Activated CD4-positive, alpha-beta memory T cell treated with anti-CD3 and anti-CD28 coated beads for 36 hours (primary cell): ENCODE data around the gene CLEC1B. TPM values are rescaled to one million over a fixed set of nuclear protein-coding genes. Genes with fewer than 3 reads are reported as not detected.
"Not testable (repeated sequence)": the region's sequence is repeated elsewhere in the genome, so short reads cannot be mapped to it uniquely, and the experiment has no call there.

ENCODE experiments used
- CTCF ChIA-PET: fragments of 350-600 bp; sonication (Branson Sonifier 250); formaldehyde crosslinking; loops from one replicate; lab custom pipeline; 2021; ENCODE audit warnings: antibody characterized with exemption, inconsistent platforms; lab: Charles Lee
- POLR2A ChIA-PET: fragments of 350-600 bp; sonication (Branson Sonifier 250); formaldehyde crosslinking; loops from one replicate; lab custom pipeline; 2021; ENCODE audit warnings: antibody characterized with exemption; lab: Charles Lee
- DNase-seq: peaks from one replicate; pipeline ENCODE4 v3.0.0-alpha.2; 2020
- H3K27ac Mint-ChIP-seq: one replicate; pipeline ENCODE4 v1.8.0; 2021; ENCODE audit warnings: mixed read lengths
- H3K27me3 Mint-ChIP-seq: one replicate; pipeline ENCODE4 v1.8.0; 2021; ENCODE audit warnings: mixed read lengths
- H3K36me3 Mint-ChIP-seq: one replicate; pipeline ENCODE4 v1.8.0; 2021; ENCODE audit warnings: mixed read lengths
- H3K4me1 Mint-ChIP-seq: one replicate; pipeline ENCODE4 v1.8.0; 2021; ENCODE audit warnings: low read depth, mixed read lengths
- H3K4me3 Mint-ChIP-seq: one replicate; pipeline ENCODE4 v1.8.0; 2021; ENCODE audit warnings: mild to moderate bottlenecking, mixed read lengths
- H3K9me3 Mint-ChIP-seq: one replicate; pipeline ENCODE4 v1.8.0; 2021; ENCODE audit warnings: mixed read lengths
- intact Hi-C: fragments of 100-400 bp; cut with micrococcal nuclease; formaldehyde crosslinking; loops from one replicate; pipeline ENCODE4 v1.15.1; 2023
- total RNA-seq, 2 experiments: library from RNA; stranded (reverse); gene quantifications; one replicate each; pipeline ENCODE4 v1.2.3, GENCODE V29; 2021

Gene CLEC1B
- total RNA-seq, 2 experiments from 2014 or later = not detected

GRCh38 chr12:10018386-10018785 is 19.5 kb upstream of the CLEC1B start:
- Mint-ChIP-seq H3K9me3 (no peaks in the 10 kb centered on the region), H3K27ac (no peak overlapping the region), H3K27me3 (peaks cover 7% of the 10 kb centered on the region), H3K4me1 (no peaks in the 10 kb centered on the region), H3K4me3 (no peak overlapping the region), H3K36me3 (no peaks in the 10 kb centered on the region)
- CTCF ChIA-PET = interaction anchor here (0.9 to 1.1 kb wide), 2 partner anchors 8 to 121 kb away, joined by 3 to 4 read pairs; partner anchors contain the start of gene CLEC12B
- intact Hi-C loops = no loop called here
- DNase-seq = no peak
- POLR2A ChIA-PET = no interaction called here

- H3K27me3 Mint-ChIP-seq = peaks cover 7% of the 10 kb centered on the region
- no peak for DNase-seq
- no peak overlapping the region for H3K4me3 Mint-ChIP-seq
- CTCF ChIA-PET = interaction anchor here (0.7 kb wide), 1 partner anchor 114 kb away, joined by 3 read pairs; no protein-coding TSS in a partner anchor
- no peaks in the 10 kb centered on the region for H3K4me1 Mint-ChIP-seq
- intact Hi-C loops = no loop called here
- POLR2A ChIA-PET = interaction anchor here (0.7 kb wide), 1 partner anchor 150 kb away, joined by 5 read pairs; no protein-coding TSS in a partner anchor
- no peaks in the 10 kb centered on the region for H3K9me3 Mint-ChIP-seq
- H3K36me3 Mint-ChIP-seq = no peaks in the 10 kb centered on the region
- no peak overlapping the region for H3K27ac Mint-ChIP-seq
These were observed 18.0 kb upstream of the CLEC1B start for GRCh38 chr12:10016881-10017280.

DNA sequence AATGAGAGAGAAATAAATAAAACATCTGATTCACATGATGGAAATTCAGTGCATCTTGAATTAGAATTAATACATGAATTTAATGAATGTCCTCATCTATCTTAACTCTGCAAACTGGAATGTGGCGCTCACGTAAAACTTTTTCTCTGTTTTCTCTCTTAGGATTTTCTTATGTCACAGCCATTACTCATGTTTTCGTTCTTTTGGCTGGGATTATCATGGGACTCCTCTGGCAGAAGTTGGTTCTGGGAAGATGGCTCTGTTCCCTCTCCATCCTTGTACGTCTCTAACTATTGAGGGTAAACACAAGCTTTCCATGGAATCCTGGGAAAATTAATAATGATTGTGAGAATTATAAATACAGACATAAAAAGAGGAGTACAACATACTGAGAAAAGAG is 16.5 kb upstream of the CLEC1B start:
- no peak overlapping the region for H3K27ac Mint-ChIP-seq
- intact Hi-C loops = no loop called here
- ChIA-PET POLR2A (no interaction called here), CTCF (no interaction called here)
- H3K4me3 Mint-ChIP-seq = no peak overlapping the region
- DNase-seq = no peak
- no peaks in the 10 kb centered on the region for H3K9me3 Mint-ChIP-seq
- H3K27me3 Mint-ChIP-seq = peaks cover 12% of the 10 kb centered on the region
- no peaks in the 10 kb centered on the region for H3K36me3 Mint-ChIP-seq
- H3K4me1 Mint-ChIP-seq = no peaks in the 10 kb centered on the region

GRCh38 chr12:10012630-10013330 is 13.9 kb upstream of the CLEC1B start:
- H3K36me3 Mint-ChIP-seq = no peaks in the 10 kb centered on the region
- H3K4me1 Mint-ChIP-seq = no peaks in the 10 kb centered on the region
- intact Hi-C loops = loop anchor here (5.0 kb wide), 1 partner anchor 70 kb away; no protein-coding TSS in a partner anchor
- H3K4me3 Mint-ChIP-seq = no peak overlapping the region
- ChIA-PET CTCF (interaction anchor here (1.3 kb wide), 1 partner anchor 127 kb away, joined by 6 read pairs; no protein-coding TSS in a partner anchor), POLR2A (no interaction called here)
- H3K27ac Mint-ChIP-seq = no peak overlapping the region
- no peaks in the 10 kb centered on the region for H3K9me3 Mint-ChIP-seq
- no peak for DNase-seq
- peaks cover 14% of the 10 kb centered on the region for H3K27me3 Mint-ChIP-seq

DNA sequence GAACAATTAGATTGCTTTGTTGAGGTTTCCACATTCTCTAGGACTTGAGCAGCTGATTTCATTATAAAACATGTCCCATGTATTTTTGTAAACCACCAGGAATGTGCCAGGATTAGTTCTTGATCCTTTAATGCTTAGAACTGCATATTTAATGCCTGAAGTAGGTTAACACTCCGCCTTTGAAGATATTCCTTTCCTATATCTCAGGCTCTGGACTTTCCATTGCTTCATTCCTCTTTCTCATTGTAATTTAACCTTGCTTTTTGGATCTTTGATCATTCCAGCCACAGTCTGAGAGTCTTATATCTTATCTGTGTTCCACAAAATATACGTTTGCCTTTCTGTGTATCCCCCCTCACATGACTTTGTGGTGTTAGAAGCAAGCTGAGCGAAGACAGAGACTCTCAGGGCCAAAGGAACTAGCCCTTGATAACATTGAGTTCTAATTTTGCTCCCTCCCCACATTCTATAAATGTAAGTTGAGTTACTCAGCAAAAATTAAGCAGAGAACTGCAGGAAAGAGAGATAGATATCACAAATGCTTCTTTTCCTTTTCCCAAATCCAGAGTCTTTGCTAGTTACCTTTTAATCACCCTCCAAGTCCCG is 2.4 kb upstream of the CLEC1B start:
- ChIA-PET CTCF (interaction anchor here (1.1 to 1.6 kb wide), 2 partner anchors 8 to 187 kb away, joined by 3 to 4 read pairs; no protein-coding TSS in a partner anchor), POLR2A (no interaction called here)
- peaks cover 6% of the 10 kb centered on the region for H3K27me3 Mint-ChIP-seq
- no peak overlapping the region for H3K27ac Mint-ChIP-seq
- H3K36me3 Mint-ChIP-seq = no peaks in the 10 kb centered on the region
- DNase-seq = no peak
- H3K4me3 Mint-ChIP-seq = no peak overlapping the region
- H3K4me1 Mint-ChIP-seq = no peaks in the 10 kb centered on the region
- H3K9me3 Mint-ChIP-seq = no peaks in the 10 kb centered on the region
- intact Hi-C loops = loop anchor here (10.0 kb wide), 1 partner anchor 186 kb away; no protein-coding TSS in a partner anchor

DNA sequence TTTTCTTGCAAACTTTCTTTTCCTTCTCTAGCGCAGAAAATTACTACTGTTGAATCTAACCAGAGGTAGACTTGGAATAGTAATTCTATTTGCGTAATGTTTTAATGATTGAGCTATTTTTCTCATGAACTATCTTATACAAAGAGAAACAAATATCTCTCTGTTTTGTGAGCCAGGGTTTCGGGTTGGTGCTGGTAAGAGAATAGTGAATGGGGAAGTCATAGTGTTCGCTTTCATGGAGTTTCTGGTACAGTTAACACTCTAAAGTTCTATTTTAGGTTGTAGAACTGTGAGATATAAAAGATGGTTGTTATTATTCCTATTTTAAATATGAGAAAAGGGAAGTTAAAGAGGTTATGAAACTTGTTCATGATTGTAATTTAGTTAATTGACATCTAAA is 6.6 kb downstream of the CLEC1B start:
- Mint-ChIP-seq H3K9me3 (no peaks in the 10 kb centered on the region), H3K27ac (no peak overlapping the region), H3K4me3 (no peak overlapping the region), H3K27me3 (peaks cover 10% of the 10 kb centered on the region), H3K36me3 (no peaks in the 10 kb centered on the region), H3K4me1 (no peaks in the 10 kb centered on the region)
- POLR2A ChIA-PET = no interaction called here
- intact Hi-C loops = no loop called here
- CTCF ChIA-PET = no interaction called here
- DNase-seq = no peak

DNA sequence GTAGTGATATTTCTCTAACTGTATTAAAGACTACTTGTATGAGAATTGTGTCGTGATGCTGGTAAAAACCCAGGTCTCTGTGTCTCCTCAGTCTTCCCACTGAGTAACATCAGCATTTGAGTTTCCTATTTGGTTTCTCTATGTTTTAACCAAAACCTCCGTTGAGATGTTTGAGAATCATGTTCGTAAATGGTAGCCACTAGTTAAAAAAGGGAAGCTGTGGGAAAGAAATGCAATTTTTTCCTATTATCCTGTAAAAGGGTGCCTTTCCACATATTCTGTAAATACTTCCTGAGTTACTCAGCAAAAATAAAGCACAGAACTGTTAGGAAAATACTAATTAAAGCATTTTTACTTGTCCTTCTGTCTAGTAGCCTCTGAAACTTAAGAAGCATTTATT is 7.0 kb downstream of the CLEC1B start:
- peaks cover 10% of the 10 kb centered on the region for H3K27me3 Mint-ChIP-seq
- no peak overlapping the region for H3K4me3 Mint-ChIP-seq
- CTCF ChIA-PET = no interaction called here
- H3K4me1 Mint-ChIP-seq = no peaks in the 10 kb centered on the region
- no peak for DNase-seq
- H3K36me3 Mint-ChIP-seq = no peaks in the 10 kb centered on the region
- POLR2A ChIA-PET = no interaction called here
- intact Hi-C loops = no loop called here
- H3K9me3 Mint-ChIP-seq = no peaks in the 10 kb centered on the region
- H3K27ac Mint-ChIP-seq = no peak overlapping the region

- H3K9me3 Mint-ChIP-seq = no peaks in the 10 kb centered on the region
- H3K27me3 Mint-ChIP-seq = peaks cover 8% of the 10 kb centered on the region
- H3K36me3 Mint-ChIP-seq = no peaks in the 10 kb centered on the region
- intact Hi-C loops = no loop called here
- H3K27ac Mint-ChIP-seq = no peak overlapping the region
- no peak for DNase-seq
- H3K4me1 Mint-ChIP-seq = no peaks in the 10 kb centered on the region
- POLR2A ChIA-PET = no interaction called here
- no peak overlapping the region for H3K4me3 Mint-ChIP-seq
- CTCF ChIA-PET = interaction anchor here (0.7 kb wide), 1 partner anchor 39 kb away, joined by 4 read pairs; no protein-coding TSS in a partner anchor
These were observed 18.8 kb downstream of the CLEC1B start for GRCh38 chr12:9980126-9980525.

DNA sequence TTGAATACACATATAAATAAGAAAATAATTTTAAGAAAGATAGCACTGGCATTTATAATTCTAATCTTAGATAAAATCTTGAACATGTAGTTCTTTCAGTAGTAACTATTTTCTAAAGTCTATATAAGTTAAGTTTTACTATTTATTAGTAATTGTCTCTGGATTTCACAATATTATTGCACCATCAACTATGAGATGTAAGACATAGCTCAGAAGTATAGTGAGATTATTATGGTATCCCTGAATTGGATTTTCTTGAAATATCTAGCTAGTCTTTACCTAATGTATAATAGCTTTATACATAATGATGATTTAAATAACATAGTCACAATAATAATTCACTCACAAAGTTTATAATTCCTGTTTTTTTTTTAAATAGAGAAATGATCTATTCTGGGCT is 21.0 kb downstream of the CLEC1B start:
- Mint-ChIP-seq H3K9me3 (no peaks in the 10 kb centered on the region), H3K36me3 (no peaks in the 10 kb centered on the region), H3K27ac (no peak overlapping the region), H3K4me3 (no peak overlapping the region), H3K27me3 (peaks cover 9% of the 10 kb centered on the region), H3K4me1 (no peaks in the 10 kb centered on the region)
- POLR2A ChIA-PET = no interaction called here
- intact Hi-C loops = no loop called here
- DNase-seq = no peak
- CTCF ChIA-PET = no interaction called here

GRCh38 chr12:9976626-9977025 is 22.3 kb downstream of the CLEC1B start:
- DNase-seq, H3K9me3 Mint-ChIP-seq, H3K4me1 Mint-ChIP-seq, CTCF ChIA-PET, H3K27me3 Mint-ChIP-seq, H3K27ac Mint-ChIP-seq, H3K36me3 Mint-ChIP-seq, POLR2A ChIA-PET, intact Hi-C loops, H3K4me3 Mint-ChIP-seq: not testable (repeated sequence)

DNA sequence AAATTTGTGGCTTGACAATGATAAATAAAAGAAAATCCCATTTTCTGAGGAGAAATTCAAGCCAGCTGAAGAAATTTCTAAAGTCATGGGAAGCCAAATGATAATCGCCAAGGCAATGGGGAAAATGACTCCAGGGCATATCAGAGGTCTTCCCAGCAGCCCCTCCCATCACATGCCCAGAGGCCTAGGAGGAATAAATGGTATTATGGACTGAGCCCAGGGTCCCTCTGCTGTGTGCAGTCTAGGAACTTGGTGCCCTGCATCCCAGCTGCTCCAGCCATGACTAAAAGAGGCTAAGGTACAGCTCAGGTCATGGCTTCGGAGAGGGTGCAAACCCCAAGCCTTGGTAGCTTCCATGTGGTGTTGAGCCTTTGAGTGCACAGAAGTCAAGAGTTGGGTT is 23.3 kb downstream of the CLEC1B start:
- POLR2A ChIA-PET = no interaction called here
- H3K9me3 Mint-ChIP-seq = no peaks in the 10 kb centered on the region
- no peaks in the 10 kb centered on the region for H3K4me1 Mint-ChIP-seq
- H3K27me3 Mint-ChIP-seq = peaks cover 9% of the 10 kb centered on the region
- H3K36me3 Mint-ChIP-seq = no peaks in the 10 kb centered on the region
- no peak for DNase-seq
- no peak overlapping the region for H3K4me3 Mint-ChIP-seq
- H3K27ac Mint-ChIP-seq = no peak overlapping the region
- intact Hi-C loops = no loop called here
- CTCF ChIA-PET = no interaction called here

- H3K27ac Mint-ChIP-seq, CTCF ChIA-PET, POLR2A ChIA-PET: not testable (repeated sequence)
These were observed 24.2 kb downstream of the CLEC1B start for GRCh38 chr12:9974731-9975130.

More at GRCh38 chr12:9974731-9975130, 24.2 kb downstream of the CLEC1B start:
- H3K27me3 Mint-ChIP-seq, intact Hi-C loops, H3K9me3 Mint-ChIP-seq, H3K4me3 Mint-ChIP-seq, H3K4me1 Mint-ChIP-seq, H3K36me3 Mint-ChIP-seq, DNase-seq: not testable (repeated sequence)
